ENCODE data around the gene LHX8.
"Not testable (repeated sequence)": the region's sequence is repeated elsewhere in the genome, so short reads cannot be mapped to it uniquely, and the experiment has no call there.

The LHX8 gene

GRCh38 chr1:75132812-75133619 lies 1.2 kb upstream of the LHX8 start:
- DNase-seq = no peak

- DNase-seq = no peak
These were observed 722 bp downstream of the LHX8 start for GRCh38 chr1:75134647-75135572.

DNA sequence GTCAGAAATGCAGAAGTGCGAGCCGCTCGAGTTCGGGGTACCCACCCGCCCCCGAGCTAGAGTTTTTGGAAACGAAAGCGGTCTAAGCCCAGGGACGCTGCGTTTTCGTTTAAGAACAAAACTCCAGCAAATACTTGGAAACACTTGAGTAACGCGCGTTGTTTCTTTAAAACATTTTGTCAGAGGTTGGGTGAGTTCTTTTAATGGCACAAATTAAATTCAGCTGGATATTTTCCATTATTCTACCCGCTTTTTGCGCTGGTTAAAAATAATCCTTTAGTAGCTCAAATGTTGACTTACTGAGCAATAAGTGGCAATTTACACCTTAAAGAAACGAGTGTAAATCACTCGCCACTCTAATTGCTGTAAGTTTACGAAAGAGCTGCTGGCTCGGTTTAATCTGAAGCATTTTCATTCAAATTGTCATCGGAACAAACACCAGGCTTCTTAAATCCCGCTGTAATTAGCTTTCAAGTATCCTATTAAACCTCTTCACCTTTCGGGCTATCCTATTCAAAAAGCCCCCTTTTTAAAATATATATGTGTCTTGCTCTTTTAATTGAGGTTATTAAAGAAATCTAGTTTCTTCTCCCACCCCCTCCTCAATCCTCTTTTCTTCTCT lies 1.5 kb downstream of the LHX8 start:
- peak; percentile 2 for DNase-seq

- DNase-seq = no peak
These were observed 2.1 kb downstream of the LHX8 start for GRCh38 chr1:75136195-75136815.

DNA sequence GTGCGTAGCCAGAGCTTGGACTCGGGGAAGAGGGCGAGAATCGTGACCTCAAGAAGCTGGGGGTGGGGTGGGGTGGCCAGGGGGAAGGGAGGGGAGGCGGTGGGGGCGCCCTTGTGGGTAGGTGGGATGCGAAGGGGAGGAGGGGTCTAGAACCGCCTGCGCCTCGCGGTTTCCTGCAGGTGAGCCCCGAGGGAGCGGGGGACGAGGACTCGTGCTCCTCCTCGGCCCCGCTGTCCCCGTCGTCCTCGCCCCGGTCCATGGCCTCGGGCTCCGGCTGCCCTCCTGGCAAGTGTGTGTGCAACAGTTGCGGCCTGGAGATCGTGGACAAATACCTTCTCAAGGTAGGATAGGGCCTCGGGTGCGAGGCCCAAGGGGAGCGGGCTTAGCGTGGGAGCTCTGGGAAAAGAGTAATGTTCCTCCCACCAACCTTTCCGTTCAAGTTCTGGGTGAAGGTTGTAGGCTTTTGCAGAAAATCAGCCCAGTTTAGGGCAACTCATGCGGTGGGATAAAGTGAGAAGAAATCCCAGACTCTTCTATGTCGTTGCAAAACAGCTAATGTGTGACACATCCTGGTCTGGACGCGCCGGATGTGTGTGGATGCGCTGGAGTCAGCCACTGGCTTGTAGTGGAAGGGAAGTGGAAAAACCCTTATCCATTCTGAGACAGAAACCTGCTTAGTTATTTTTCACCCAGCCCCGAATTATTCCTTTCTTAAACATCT lies 2.9 kb downstream of the LHX8 start:
- no peak for DNase-seq

DNA sequence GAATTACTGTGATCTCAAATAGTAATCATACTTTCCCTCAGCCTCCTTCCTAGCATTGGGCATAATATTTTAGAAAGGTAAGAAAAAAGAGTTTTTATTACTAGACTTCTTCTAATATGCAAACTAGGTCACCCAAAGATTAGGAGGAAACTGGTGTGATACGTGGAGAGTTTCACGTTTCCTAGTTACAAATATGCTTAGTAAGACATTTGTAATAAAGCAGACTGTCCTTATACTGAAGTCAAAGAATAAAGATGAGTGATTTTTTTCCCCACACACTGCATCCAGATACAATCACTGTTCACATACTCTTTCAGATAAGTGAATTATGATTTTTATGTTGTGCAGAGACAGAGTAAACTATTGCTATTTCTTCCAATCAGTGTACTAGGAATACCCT lies 17.9 kb downstream of the LHX8 start:
- DNase-seq = no peak

- no peak for DNase-seq
These were observed 25.0 kb downstream of the LHX8 start for GRCh38 chr1:75159154-75159553.

DNA sequence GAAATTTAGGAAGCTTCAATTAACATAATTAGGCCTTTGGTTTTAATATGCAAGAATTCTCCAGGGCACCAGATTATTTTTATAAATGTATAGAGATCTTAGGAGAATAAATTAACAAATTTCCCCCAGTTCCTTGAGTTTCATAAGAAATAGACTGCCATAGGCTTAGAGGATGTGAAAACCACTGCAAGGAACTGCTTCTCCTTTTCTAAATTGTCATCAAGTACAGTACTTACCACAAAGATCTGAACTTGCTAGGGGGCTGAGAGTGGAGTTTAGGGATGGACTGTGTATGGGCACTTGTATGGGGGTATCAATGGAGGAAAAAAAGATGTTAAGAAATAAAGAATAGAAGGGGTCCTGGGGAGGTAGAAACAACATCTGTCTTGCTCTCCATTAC lies 31.1 kb downstream of the LHX8 start:
- DNase-seq = no peak

DNA sequence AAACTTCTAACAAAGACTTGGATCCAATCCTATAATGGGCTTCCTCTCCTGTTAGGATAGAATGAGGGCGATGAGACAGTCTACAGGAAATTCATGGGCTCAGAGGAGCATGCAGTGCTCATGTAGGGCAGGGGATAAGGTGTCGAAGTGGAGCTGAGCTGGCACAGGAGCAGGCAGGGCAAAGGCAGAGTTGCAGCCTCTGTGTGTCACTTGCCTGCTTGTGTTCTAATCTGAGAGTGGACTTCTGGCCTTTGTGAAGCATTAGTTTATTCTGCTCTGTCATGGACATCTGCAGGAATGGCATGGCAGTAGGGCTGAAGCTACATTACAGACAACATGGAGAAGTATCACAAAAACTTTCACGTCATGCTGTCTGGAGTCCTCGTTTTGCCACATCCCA lies 32.6 kb downstream of the LHX8 start:
- no peak for DNase-seq

DNA sequence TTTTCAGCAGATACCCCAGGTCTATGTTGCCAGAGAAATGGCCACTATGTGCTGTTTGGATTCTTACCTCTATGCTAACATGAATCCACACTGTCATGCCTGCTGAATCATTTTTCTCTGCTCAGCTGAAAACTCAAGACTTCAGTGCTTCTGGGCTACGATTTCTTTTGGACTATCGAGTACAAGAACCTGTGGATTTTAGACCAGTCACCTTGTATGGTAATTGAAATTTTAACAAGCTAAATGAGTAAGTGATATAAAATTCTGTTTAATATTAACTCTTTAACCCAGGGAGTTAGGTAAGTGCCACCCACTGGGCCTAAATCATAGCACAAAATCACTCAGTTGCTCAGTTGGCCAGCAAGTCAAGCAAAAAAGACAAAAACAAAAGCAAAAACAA lies 35.8 kb downstream of the LHX8 start:
- no peak for DNase-seq

- DNase-seq = no peak
These were observed 36.8 kb downstream of the LHX8 start for GRCh38 chr1:75170981-75171380.

- no peak for DNase-seq
These were observed 37.7 kb downstream of the LHX8 start for GRCh38 chr1:75171876-75172275.

DNA sequence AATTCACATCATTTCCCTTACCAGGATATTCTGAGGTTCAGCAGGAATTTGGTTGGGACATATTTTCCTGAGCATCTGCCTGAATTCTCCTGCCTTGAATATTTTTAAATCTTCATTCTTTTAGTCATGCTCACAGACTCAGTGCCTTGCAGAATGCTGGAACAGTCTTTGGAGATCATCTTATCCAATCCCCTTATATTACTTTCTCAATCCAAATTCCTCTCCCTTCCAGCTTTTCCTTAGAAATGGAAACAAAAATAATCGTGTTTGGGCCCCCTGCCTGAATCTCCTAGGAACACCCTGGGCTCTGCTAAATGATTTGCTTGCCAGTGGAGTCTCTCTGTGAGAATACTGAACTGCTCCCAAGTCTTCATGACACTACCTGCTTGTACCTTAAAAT lies 38.4 kb downstream of the LHX8 start:
- DNase-seq = no peak

DNA sequence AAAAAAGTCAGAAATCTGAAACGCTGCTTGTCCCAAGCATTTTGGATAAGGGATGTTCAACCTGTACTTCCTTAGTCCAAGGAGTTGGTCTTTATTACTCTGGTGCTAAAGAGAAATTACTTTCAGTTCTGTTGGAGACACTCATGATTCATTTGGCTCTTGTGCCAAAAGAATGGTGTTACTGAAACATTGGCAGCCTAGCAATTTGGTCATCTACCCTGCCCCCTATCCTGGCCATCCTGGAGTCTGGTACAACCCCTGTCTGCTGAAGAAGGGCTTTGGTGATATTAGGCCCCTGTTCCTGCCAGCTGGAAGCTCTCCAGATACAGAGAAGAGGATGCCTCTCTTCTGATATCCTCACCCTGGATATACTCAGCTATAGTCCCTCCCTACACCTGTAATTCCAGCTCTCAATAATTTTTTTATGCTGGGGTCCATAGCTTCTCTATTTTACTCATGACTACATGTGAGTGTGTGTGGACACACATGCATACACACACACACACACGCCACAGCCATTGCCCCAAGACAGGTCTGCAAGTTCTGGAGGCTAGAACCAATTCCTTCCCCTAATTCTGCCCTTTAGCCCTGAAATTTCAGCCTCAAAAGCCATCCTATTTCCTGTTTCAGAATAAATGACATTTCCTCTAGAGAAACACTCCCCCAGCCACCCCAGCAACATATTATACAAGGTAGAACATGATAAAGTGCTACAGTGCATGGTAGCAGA lies 40.0 kb downstream of the LHX8 start:
- no peak for DNase-seq

GRCh38 chr1:75181214-75181955 lies 47.2 kb downstream of the LHX8 start:
- not testable (repeated sequence) for DNase-seq

- DNase-seq = no peak
These were observed 54.7 kb downstream of the LHX8 start for GRCh38 chr1:75188892-75189291.

DNA sequence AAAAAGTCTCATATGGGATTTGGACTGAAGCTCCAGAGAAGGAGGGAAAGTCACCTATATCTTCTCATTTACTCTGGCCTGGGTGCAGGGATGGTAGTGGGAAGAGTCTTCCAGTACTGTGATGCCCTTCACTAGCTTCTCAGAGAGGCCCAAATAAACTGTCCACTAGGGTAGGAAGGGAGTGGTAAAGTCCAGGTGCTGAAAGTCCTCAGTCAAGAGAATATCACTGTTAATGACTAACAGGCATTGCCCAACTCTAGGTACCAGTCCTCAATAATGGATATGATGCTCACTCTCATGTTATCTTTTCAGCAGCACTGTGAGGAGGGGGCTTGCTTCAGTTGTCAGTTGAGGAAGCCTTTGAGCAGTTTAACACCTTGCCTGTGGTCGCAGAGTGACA lies 64.0 kb downstream of the LHX8 start:
- DNase-seq = no peak

DNA sequence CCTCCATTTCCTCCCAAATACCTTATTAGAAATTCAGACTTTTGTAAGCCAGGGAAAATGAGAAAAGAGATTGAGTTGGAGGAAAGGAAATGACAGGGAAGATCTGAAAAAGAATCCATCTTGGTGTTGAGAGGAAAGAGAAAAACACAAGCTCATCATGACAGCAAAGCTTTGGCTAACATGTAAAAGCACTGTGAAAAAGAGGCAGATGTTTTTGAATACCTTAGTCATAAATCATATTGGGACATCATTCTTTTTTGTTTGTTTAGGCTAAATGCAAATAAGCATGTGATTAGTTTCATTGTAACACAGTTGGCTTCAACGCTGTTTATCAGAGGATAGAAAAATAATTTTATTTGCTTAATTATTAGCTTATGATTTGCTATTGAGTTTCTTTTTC lies 64.6 kb downstream of the LHX8 start:
- DNase-seq = no peak

GRCh38 chr1:75202751-75203150 lies 68.6 kb downstream of the LHX8 start:
- DNase-seq = no peak

GRCh38 chr1:75203415-75204277 lies 69.5 kb downstream of the LHX8 start:
- DNase-seq = peak; percentile 32
